Activated naive CD4-positive, alpha-beta T cell (primary cell): ENCODE measurements around the gene CDKL5.

Experiments used
- DNase-seq, 4 experiments: peaks; one replicate each; lab custom pipeline; 2025; lab: John Stamatoyannopoulos, UW

Gene CDKL5

GRCh38 chrX:18647621-18648020 is 222.2 kb downstream of the CDKL5 start:
- DNase-seq = no peak

GRCh38 chrX:18649498-18649951 is 224.1 kb downstream of the CDKL5 start:
- no peak for DNase-seq

- no peak for DNase-seq
Observed at GRCh38 chrX:18650662-18651061, 225.3 kb downstream of the CDKL5 start.

GRCh38 chrX:18652636-18653035 is 227.2 kb downstream of the CDKL5 start:
- DNase-seq = no peak

DNA sequence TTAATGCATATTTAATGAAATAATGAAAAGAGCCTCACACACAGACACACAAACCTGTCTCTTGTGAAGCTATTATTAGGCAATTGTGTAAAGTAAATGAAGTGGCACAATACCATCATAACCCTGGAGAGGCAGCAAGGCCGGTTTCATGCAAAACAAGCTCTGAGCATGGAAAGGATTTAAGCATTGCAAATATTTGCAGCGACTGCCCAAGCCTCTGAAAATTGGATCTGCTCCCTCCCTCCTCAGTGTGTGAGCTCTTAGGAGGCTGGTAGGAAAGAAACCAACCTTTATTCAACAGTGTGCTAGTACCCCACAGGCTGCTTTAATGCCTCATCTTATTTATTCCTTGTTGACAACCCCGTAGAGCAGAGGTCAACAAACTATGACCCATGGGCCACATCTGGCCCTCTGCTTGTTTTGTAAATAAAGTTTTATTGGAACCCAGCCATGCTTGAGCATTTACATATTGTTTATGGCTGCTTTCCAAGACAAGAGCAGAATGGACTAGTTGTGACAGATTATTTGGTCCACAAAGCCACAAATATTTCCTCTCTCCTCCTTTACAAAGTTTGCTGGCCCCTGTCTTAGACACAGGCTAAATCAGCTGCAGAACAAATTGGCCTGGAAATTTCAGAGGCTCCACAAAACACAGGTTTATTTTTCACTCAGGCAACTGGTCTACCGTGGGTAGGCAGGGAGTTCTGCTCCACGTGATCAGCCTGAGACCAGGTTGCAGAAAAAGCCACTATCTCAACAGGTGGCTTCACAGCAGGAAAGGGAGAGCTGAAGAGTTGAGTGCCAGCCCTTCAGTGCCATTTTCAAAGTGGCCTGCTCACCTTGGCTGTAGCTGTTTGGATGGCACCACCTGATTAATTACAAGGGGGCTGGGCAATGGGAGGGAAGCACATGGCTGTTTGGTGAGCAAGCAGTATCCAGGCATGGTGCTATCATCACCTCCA is 229.7 kb downstream of the CDKL5 start:
- DNase-seq = no peak

GRCh38 chrX:18661273-18661672 is 235.9 kb downstream of the CDKL5 start:
- no peak for DNase-seq

DNA sequence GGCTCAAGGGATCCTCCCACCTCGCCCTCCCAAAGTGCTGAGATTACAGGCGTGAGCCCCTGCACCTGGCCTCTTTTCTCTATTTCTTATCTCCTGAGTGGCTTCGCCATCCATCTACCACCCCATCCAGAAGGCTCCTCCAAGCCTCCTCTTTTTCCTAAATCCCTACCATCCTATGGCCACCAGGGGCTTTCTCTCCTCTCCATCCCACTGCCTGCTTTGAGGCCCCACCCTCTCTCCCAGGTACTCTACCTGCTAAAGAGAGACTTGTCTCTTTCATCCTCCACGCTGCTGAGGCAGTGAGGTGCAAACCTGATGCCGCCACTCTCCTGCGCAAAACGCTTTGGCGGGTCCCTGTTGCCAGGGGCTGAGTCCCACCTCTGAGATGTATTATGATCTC is 239.5 kb downstream of the CDKL5 start:
- no peak for DNase-seq

DNA sequence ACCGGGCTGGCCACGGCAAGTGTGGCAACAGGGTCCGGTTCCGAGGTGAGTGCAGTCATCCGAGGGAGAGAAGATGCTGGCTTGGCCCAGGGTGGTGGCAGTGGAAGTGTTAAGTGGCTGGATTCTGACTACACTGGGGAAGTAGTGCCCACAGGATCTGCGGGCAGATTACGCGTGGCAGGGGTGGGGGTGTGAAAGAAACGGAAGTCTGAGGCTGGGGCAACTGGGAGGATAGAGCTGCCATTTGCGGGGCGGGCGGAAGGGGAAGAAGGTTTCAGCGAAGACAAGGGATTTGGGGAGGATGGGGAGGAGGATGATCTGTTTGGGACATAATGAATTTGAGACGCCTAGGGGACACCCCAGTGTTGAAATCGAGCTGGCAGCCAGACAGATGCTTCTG is 241.2 kb downstream of the CDKL5 start:
- no peak for DNase-seq

DNA sequence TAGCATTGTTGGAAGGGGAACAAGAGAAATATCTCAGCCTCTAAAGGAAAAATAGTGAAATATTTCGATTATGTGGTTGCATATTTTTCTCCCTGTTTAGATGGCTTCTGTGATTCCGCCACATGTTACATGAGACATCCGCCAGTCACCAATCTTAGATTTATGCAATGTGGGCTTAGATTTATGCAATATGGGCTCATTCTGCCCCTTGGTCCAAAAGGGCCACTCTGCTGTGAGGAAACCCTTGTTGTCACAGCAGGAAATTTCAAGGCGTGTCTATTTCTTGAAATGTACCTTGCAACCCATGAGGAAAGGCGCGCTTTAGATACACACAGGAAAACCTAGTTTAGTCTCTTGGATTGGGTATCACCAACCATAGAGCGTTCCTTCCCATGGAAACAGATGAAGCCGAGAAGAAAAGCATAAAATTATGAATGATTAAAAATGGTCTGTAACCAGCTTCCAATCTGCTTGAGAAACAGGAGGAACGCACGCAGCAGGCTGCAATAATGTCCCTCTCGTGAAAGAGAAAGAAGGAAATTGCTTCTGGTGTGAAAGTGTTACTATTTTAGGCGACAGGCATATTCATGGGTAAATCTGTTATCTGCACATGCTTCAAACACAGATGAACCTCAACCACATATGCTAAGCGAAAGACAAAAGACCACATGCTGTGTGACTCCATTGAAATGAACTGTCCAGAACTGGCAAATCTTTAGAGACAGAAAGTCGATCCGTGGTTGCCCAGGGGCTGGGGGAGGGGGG is 242.8 kb downstream of the CDKL5 start:
- no peak for DNase-seq

DNA sequence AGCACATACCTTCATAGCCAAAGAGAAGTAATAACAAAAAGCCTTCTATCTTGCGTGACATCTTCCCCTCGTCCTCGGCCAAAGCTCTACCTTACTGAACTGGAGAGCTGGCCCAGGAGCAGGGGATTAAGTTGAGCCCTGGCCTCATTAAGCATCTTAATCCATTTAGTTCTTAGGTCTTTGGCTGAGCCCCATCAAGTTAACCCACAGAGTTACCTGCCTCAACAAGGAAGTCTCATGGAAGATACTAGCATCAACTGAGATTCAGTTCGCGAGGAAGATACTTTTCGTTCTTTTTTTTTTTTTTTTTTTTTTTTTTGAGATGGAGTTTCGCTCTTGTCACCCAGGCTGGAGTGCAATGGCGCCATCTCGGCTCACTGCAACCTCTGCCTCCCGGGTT is 246.6 kb downstream of the CDKL5 start, which contains the start of gene RS1:
Gene RS1, minus strand, starts transcription at position 101 of the 400 bp plus-strand sequence. Its CDS starts 40 bp downstream, at position 61.
- DNase-seq = no peak

DNA sequence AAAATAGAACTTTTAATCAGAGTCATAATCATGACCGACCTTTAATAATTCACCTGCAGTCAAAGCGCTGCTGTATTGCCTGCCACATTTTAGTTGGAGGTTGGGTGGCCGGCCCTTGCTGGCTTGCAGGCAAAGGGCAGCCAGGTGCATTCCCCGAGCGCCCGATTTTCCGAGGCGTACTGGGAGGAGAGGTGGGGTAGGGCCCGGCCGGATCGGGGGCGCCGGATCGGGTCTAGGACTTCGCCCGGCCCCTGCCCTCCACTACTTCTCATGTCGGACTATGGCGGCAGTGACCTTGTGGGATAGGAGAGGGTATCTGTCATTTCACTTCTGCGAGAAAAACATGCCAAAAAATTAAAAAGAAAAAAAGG is 249.0 kb downstream of the CDKL5 start:
- DNase-seq = peak in 2 of 4 experiments; percentile 2 to 20

DNA sequence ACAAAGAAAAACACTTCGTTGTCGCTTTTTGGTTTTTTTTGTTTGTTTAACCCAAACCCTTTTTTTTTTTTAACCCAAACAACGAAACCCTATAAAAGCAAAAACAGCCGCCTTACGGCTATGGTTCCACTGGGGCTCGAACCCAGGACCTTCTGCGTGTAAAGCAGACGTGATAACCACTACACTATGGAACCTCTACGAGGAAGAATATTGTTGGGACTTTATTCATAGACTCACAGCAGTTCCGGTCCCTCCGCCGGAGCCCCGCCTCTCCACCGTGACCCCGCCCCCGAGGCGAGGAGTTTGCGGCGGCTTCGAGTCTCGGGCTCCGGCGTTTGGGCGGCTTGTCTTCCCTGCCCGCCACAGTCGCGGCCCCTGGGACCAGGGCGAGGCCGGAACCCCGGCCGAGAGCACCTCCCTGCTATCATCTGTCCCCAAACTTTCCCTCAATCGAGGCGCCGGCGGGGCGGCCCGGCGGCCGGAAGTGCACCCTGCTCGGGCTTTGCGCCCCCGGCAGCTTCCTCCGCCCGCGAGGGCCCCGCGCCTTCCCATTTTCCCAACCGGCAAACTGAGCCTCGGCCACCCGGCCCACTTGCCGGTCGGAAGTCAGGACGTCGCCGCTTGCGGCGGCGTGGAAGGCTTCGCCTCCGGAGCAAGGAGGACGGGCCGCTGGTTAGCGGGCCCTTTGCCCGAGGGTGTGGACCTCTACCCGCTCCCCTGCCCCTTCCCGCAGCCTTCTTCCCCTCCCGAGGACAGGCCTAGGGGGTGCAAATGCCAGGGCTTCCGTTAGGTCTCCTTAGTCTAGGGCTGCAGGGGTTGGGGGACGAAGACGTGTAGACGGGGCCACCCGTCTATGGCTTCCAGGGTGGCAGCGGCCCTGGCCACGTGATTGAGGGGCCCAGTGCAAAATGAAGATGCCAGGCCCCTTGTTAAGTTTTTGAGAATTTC is 249.7 kb downstream of the CDKL5 start:
- peak; percentile 28 to 75 (median 50) for DNase-seq

GRCh38 chrX:18676050-18676449 is 250.6 kb downstream of the CDKL5 start:
- no peak for DNase-seq

DNA sequence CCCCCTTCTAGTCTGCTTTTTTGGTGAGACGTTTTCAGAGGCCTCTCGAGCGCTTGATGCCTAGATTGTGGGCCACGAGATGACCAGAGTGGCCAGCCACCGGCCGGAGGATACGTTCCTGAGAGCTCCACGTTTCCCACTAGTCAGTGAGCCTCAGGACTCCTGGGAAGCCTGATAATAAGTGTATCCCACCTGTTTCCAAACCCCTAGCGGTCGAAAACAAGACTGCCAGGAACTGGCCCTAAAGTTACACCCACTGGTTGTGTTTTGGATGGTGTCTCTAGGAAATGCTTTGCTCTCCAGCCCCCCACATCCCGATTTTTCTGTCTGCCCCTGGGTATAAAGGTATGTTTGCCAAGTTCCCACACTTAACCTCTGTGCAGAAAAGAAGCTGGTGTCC is 251.1 kb downstream of the CDKL5 start:
- DNase-seq = no peak

GRCh38 chrX:18677161-18677869 is 251.9 kb downstream of the CDKL5 start:
- DNase-seq = no peak

GRCh38 chrX:18681996-18682395 is 256.6 kb downstream of the CDKL5 start:
- no peak for DNase-seq

- DNase-seq = no peak
Observed at GRCh38 chrX:18682979-18683387, 257.6 kb downstream of the CDKL5 start.

- DNase-seq = no peak
Observed at GRCh38 chrX:18687856-18688495, 262.6 kb downstream of the CDKL5 start.

GRCh38 chrX:18691431-18691830 is 266.0 kb downstream of the CDKL5 start:
- no peak for DNase-seq

DNA sequence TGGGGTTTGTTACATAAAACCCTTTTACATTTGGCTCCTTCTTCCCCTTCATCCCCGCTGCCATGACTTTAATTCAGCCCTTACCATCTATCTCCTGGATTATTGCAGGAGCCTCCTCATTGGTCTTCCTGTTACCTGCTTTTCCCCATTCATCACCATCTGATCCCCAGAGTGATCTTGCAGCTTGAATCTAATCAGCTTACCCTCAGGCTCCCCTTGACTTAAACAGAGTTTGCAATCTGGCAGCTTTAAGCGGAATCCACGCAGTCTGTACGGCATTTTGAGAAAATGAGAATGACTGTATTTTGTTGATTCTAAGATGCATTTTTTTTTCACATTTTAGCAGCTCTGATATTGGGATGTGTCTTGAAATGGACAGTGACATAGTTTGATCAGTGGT is 267.1 kb downstream of the CDKL5 start:
- DNase-seq = no peak

DNA sequence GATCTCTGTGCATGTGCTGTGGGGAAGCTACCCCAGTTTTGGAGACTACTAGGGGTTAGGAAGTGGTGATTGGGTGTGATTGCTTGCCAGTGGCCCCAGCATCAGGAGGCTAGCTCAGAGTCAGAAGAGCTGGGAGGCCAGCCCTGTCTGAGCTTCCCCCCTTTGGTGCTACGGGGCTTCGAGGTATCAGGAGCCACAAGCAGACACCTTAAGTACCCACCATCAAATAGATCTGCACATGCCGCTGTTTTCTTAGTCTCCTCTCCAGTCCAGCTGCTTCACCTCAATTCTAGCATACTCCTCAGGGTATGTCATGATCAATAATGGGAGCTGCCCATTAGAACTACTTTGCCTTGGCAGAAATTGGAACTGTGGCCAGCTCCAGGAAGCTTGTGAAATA is 271.2 kb downstream of the CDKL5 start:
- DNase-seq = no peak
